IMR-90 (cell line): ENCODE results near the gene SLC17A9. TPM values are rescaled to one million over a fixed set of nuclear protein-coding genes. Genes with fewer than 3 reads are reported as not detected.

Source experiments
- ATAC-seq: fragments of 200-7000 bp; cut with Tn5 transposase; 2 replicates; pipeline ENCODE4 v1.9.1; 2020; ENCODE audit warnings: low read depth, mild to moderate bottlenecking, moderate library complexity
- BruUV-seq: library from RNA; stranded (reverse); fragments of 400-500 nt; replicated peaks from 2 replicates; lab custom pipeline; 2021; lab: Mats Ljungman, UMichigan
- CTCF ChIA-PET: fragments of 300-600 bp; formaldehyde crosslinking; extraction: SDS; loops from one replicate; lab custom pipeline; 2021; ENCODE audit warnings: antibody characterized with exemption; lab: Yijun Ruan, JAX
- POLR2A ChIA-PET: fragments of 300-600 bp; sonication (Branson Sonifier 250); formaldehyde crosslinking; loops from one replicate; lab custom pipeline; 2022; ENCODE audit warnings: antibody characterized with exemption; ENCODE audit not compliant: unreplicated experiment; lab: Charles Lee
- DNase-seq: peaks from one replicate; pipeline ENCODE4 v3.0.0; 2013
- H2AFZ ChIP-seq: replicated peaks from 2 replicates; pipeline ENCODE3; 2013; ENCODE audit warnings: low read length, mild to moderate bottlenecking; ENCODE audit not compliant: poor library complexity
- H2AK5ac ChIP-seq: 2 replicates; pipeline ENCODE4 v1.6.1; 2013; ENCODE audit warnings: low read depth, low read length, inconsistent platforms
- H2AK9ac ChIP-seq: replicated peaks from 2 replicates; pipeline ENCODE3; 2013; ENCODE audit warnings: mild to moderate bottlenecking, low read depth, low read length, moderate library complexity; ENCODE audit not compliant: poor library complexity
- H2BK120ac ChIP-seq: 2 replicates; pipeline ENCODE4 v1.6.1; 2013; ENCODE audit warnings: low read depth, low read length, inconsistent platforms
- H2BK15ac ChIP-seq: 3 replicates; pipeline ENCODE4 v1.6.1; 2013; ENCODE audit warnings: low read depth, low read length, inconsistent platforms
- H2BK20ac ChIP-seq: 2 replicates; pipeline ENCODE4 v1.6.1; 2013; ENCODE audit warnings: low read depth, mild to moderate bottlenecking, inconsistent platforms, low read length, moderate library complexity
- H2BK5ac ChIP-seq: 2 replicates; pipeline ENCODE4 v1.6.1; 2013; ENCODE audit warnings: mild to moderate bottlenecking, low read depth, low read length, inconsistent platforms; ENCODE audit not compliant: poor library complexity, severe bottlenecking
- H3K14ac ChIP-seq: replicated peaks from 2 replicates; pipeline ENCODE4 v1.6.1; 2013; ENCODE audit warnings: low read depth, low read length, inconsistent platforms
- H3K18ac ChIP-seq: 2 replicates; pipeline ENCODE4 v1.6.1; 2013; ENCODE audit warnings: low read depth, low read length, control low read depth
- H3K23ac ChIP-seq: 2 replicates; pipeline ENCODE4 v1.6.1; 2013; ENCODE audit warnings: low read depth, low read length, inconsistent platforms
- H3K27ac ChIP-seq: 2 replicates; pipeline ENCODE4 v1.5.1; 2013; ENCODE audit warnings: mild to moderate bottlenecking, control low read depth, low read length; ENCODE audit not compliant: insufficient read depth
- H3K27me3 ChIP-seq: 2 replicates; pipeline ENCODE4 v1.6.1; 2013; ENCODE audit warnings: low read length; ENCODE audit not compliant: control insufficient read depth, insufficient read depth
- H3K36me3 ChIP-seq: 2 replicates; pipeline ENCODE4 v1.6.1; 2013; ENCODE audit warnings: low read length, mixed read lengths; ENCODE audit not compliant: control insufficient read depth, insufficient read depth
- H3K4ac ChIP-seq: 2 replicates; pipeline ENCODE4 v1.6.1; 2013; ENCODE audit warnings: low read depth, low read length, inconsistent platforms
- H3K4me1 ChIP-seq: 2 replicates; pipeline ENCODE4 v1.6.1; 2013; ENCODE audit warnings: low read length, mixed read lengths; ENCODE audit not compliant: control insufficient read depth, insufficient read depth
- H3K4me2 ChIP-seq: 2 replicates; pipeline ENCODE4 v1.6.1; 2013; ENCODE audit warnings: low read depth, mild to moderate bottlenecking, control low read depth, low read length, moderate library complexity
- H3K4me3 ChIP-seq: 2 replicates; pipeline ENCODE4 v1.5.1; 2013; ENCODE audit warnings: low read depth, mild to moderate bottlenecking, control low read depth, low read length, moderate library complexity; ENCODE audit not compliant: insufficient read depth
- H3K56ac ChIP-seq: 2 replicates; pipeline ENCODE4 v1.6.1; 2013; ENCODE audit warnings: low read length, inconsistent platforms; ENCODE audit not compliant: insufficient read depth; ENCODE audit errors: extremely low read depth
- H3K79me1 ChIP-seq, 2 experiments: 2 replicates each; pipeline ENCODE4 v1.6.1; 2013; ENCODE audit warnings: low read length in 2 of 2, inconsistent platforms in 1 of 2, low read depth in 1 of 2
- H3K9ac ChIP-seq: 2 replicates; pipeline ENCODE4 v1.6.1; 2013; ENCODE audit warnings: low read depth, low read length, control low read depth
- H3K9me1 ChIP-seq: 2 replicates; pipeline ENCODE4 v1.6.1; 2013; ENCODE audit warnings: low read length, inconsistent platforms; ENCODE audit not compliant: insufficient read depth
- H3K9me3 ChIP-seq: 2 replicates; pipeline ENCODE4 v1.6.1; 2013; ENCODE audit warnings: low read length; ENCODE audit not compliant: control insufficient read depth, insufficient read depth
- H4K20me1 ChIP-seq: 2 replicates; pipeline ENCODE4 v1.6.1; 2013; ENCODE audit warnings: low read length, inconsistent platforms; ENCODE audit not compliant: insufficient read depth
- H4K5ac ChIP-seq: 2 replicates; pipeline ENCODE4 v1.6.1; 2013; ENCODE audit warnings: mild to moderate bottlenecking, low read depth, low read length, control low read depth
- H4K8ac ChIP-seq, 2 experiments: 2 replicates each; pipeline ENCODE4 v1.6.1; 2013; ENCODE audit warnings: low read depth in 2 of 2, low read length in 2 of 2, control low read depth in 1 of 2, inconsistent platforms in 1 of 2
- H4K91ac ChIP-seq: 2 replicates; pipeline ENCODE4 v1.6.1; 2013; ENCODE audit warnings: low read depth, low read length, inconsistent platforms; ENCODE audit not compliant: insufficient read depth
- CHD1 ChIP-seq: IDR thresholded peaks from 2 replicates; pipeline ENCODE4 v1.6.1; 2012; ENCODE audit warnings: low read depth, low read length, improper control_type of control experiment
- FOS ChIP-seq: fragments of 150-350 bp; IDR thresholded peaks from 2 replicates; pipeline ENCODE4 v1.6.1; 2016; ENCODE audit warnings: low read depth, low read length
- MAFK ChIP-seq: IDR thresholded peaks from 2 replicates; pipeline ENCODE4 v1.6.1; 2012; ENCODE audit warnings: low read depth, low read length, improper control_type of control experiment
- NFE2L2 ChIP-seq: fragments of 150-350 bp; IDR thresholded peaks from 2 replicates; pipeline ENCODE4 v1.6.1; 2016; ENCODE audit warnings: low read depth, mild to moderate bottlenecking, low read length
- POLR2A ChIP-seq: IDR thresholded peaks from 2 replicates; pipeline ENCODE4 v1.6.1; 2012; ENCODE audit warnings: mild to moderate bottlenecking, low read depth, low read length
- RAD21 ChIP-seq: IDR thresholded peaks from 2 replicates; pipeline ENCODE4 v1.6.1; 2012; ENCODE audit warnings: low read length, improper control_type of control experiment
- RCOR1 ChIP-seq: IDR thresholded peaks from 2 replicates; pipeline ENCODE4 v1.6.1; 2012; ENCODE audit warnings: mild to moderate bottlenecking, low read length, improper control_type of control experiment; ENCODE audit not compliant: insufficient replicate concordance
- SMC3 ChIP-seq: fragments of 150-350 bp; IDR thresholded peaks from 2 replicates; pipeline ENCODE4 v1.6.1; 2016; ENCODE audit warnings: low read depth, mild to moderate bottlenecking, antibody characterized with exemption, low read length, moderate library complexity
- WGBS, 2 experiments: methylation state at CpG; one replicate each; pipeline versions ENCODE4 v1.1.5 to v1.1.7; 2013; ENCODE audit warnings: missing lambda C conversion rate in 2 of 2; ENCODE audit not compliant: insufficient read length in 1 of 2; ENCODE audit errors: extremely low coverage in 2 of 2; 5-methylcytosine and 5-hydroxymethylcytosine counted together
- dilution Hi-C: fragments of 300-500 bp; cut with HindIII; formaldehyde crosslinking; loops from one replicate; pipeline ENCODE4 v1.14.3; 2018; ENCODE audit warnings: low sequenced_read_pairs; ENCODE audit not compliant: unreplicated experiment
- in situ Hi-C: fragments of 300-500 bp; cut with MboI; formaldehyde crosslinking; loops from 3 replicates; pipeline ENCODE4 v1.14.3; 2019; ENCODE audit warnings: low sequenced_read_pairs, inconsistent platforms, mixed read lengths
- intact Hi-C: fragments of 100-400 bp; cut with micrococcal nuclease; formaldehyde crosslinking; loops from 2 replicates; pipeline ENCODE4 v1.10.0; 2022
- polyA plus RNA-seq, 3 experiments: library from polyadenylated mRNA; depleted of rRNA; stranded (reverse); fragments of >200 nt; gene quantifications; 2 replicates each; pipeline ENCODE4 v1.2.3, GENCODE V29; 2012; ENCODE audit warnings: low replicate concordance in 1 of 3
- total RNA-seq: library from RNA; depleted of rRNA; stranded (reverse); fragments of >200 nt; gene quantifications from 2 replicates; pipeline ENCODE4 v1.2.3, GENCODE V29; 2012
- TF ChIP-seq, protein P1 (sequence below): conservative IDR thresholded peaks from 2 replicates; pipeline ENCODE4 v1.5.1; 2012; ENCODE audit warnings: mild to moderate bottlenecking, low read depth, low read length, improper control_type of control experiment

The SLC17A9 gene
- total and polyA plus RNA-seq, 2 of the 4 experiments (the other 2 are of a cell fraction) = 2.2 to 14.4 TPM

DNA sequence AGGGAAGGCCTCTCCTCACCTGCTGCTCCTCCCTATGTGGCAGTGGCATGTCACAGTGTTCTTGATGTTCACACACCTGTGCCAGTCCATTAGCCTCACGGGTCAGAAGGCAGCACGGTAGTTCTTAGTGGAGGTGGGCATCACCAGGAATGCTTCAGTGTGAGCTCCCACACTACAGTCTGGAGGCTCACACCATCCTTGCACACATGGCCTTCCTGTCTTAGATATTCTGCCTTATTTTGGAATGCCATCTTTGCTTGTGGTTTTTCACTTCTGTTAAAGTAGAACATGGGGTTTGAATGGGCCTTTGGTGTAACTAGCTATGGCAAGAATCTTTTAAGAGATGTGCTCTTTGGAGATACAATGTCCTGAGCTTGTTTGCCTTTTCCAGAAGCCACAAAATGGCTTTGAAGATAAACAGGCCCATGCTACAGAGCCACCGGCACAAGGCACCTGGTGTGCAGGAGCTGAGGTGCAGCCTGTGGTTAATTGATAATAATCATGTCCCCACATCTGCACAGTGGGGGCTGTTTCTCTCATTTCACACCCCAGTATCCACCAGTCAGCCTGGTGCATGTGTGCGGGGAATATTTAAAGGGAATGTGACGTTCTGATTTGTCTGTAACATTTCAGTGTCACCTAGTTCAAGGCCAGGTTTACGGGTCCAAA, 3.2 kb upstream of the SLC17A9 start (continued):
- TF ChIP-seq RCOR1 (no peak), NFE2L2 (no peak), FOS (no peak), MAFK (no peak)

- H3K56ac ChIP-seq = no peak overlapping the region
- peaks cover 12 to 37% of the 10 kb centered on the region in 2 experiments; a peak in 3 of 4 replicates for H3K79me1 ChIP-seq
- WGBS, 2 experiments = 97% methylated on average over 5 of the region's 12 CpGs; no CpG with 5 or more reads in 1 of the 2 experiments
- no TSS peak for BruUV-seq
- H2BK120ac ChIP-seq = no peak overlapping the region
- H3K9me1 ChIP-seq = peaks cover 8% of the 10 kb centered on the region; the same call in 1 of the 2 replicates
- no peak overlapping the region for H4K8ac ChIP-seq
- no peak overlapping the region for H3K4me2 ChIP-seq
- H2AFZ ChIP-seq = no peak overlapping the region
- no peak overlapping the region for H3K4ac ChIP-seq
- H2AK9ac ChIP-seq = peak overlapping the region; percentile 29
- H4K5ac ChIP-seq = no peak overlapping the region
- no peak overlapping the region for H3K9ac ChIP-seq
- no peak overlapping the region for H2AK5ac ChIP-seq
- no peak overlapping the region for H4K91ac ChIP-seq
- no peak overlapping the region for H3K18ac ChIP-seq
- ChIA-PET CTCF (no interaction called here), POLR2A (no interaction called here)
- H3K4me3 ChIP-seq = no peak overlapping the region
- ATAC-seq = no peak
- no peak for TF ChIP-seq FOS
- no peak for TF ChIP-seq POLR2A
- no peak for TF ChIP-seq SMC3
- TF ChIP-seq RCOR1 = no peak
- TF ChIP-seq, protein P1, sequence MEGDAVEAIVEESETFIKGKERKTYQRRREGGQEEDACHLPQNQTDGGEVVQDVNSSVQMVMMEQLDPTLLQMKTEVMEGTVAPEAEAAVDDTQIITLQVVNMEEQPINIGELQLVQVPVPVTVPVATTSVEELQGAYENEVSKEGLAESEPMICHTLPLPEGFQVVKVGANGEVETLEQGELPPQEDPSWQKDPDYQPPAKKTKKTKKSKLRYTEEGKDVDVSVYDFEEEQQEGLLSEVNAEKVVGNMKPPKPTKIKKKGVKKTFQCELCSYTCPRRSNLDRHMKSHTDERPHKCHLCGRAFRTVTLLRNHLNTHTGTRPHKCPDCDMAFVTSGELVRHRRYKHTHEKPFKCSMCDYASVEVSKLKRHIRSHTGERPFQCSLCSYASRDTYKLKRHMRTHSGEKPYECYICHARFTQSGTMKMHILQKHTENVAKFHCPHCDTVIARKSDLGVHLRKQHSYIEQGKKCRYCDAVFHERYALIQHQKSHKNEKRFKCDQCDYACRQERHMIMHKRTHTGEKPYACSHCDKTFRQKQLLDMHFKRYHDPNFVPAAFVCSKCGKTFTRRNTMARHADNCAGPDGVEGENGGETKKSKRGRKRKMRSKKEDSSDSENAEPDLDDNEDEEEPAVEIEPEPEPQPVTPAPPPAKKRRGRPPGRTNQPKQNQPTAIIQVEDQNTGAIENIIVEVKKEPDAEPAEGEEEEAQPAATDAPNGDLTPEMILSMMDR = no peak
- no peak for TF ChIP-seq RAD21
- no peak for TF ChIP-seq CHD1
- H3K9me3 ChIP-seq = peaks cover 2% of the 10 kb centered on the region; the same call in 1 of the 2 replicates
- H2BK5ac ChIP-seq = no peak overlapping the region
- in situ Hi-C loops = no loop called here
- dilution Hi-C loops = no loop called here
- no peak overlapping the region for H2BK20ac ChIP-seq
- H3K27me3 ChIP-seq = no peaks in the 10 kb centered on the region
- intact Hi-C loops = no loop called here
- no peak for DNase-seq
- no peak overlapping the region for H3K27ac ChIP-seq
- H3K36me3 ChIP-seq = peaks cover 44% of the 10 kb centered on the region
- no peak overlapping the region for H3K14ac ChIP-seq
- no peak overlapping the region for H3K23ac ChIP-seq
- no peak overlapping the region for H2BK15ac ChIP-seq
- H4K20me1 ChIP-seq = peaks cover 21% of the 10 kb centered on the region
- peaks cover 7% of the 10 kb centered on the region for H3K4me1 ChIP-seq
These were observed 2.5 kb upstream of the SLC17A9 start for GRCh38 chr20:62949962-62950361.
